ENCODE results near the gene CLDN22. TPM values are rescaled to one million over a fixed set of nuclear protein-coding genes. Genes with fewer than 3 reads are reported as not detected.

The CLDN22 gene
- total RNA-seq, 2 experiments from 2014 or later: not detected

GRCh38 chr4:183342541-183343533, 22.8 kb upstream of the CLDN22 start:
- H3K27ac Mint-ChIP-seq: no peak overlapping the region
- peaks cover 5% of the 10 kb centered on the region for H3K4me1 Mint-ChIP-seq (ENCODE audit: low read depth)
- intact Hi-C loops (cut with micrococcal nuclease): loop anchor here (5.0 kb wide), 1 partner anchor 164 kb away; the partner anchor contains the start of gene ING2
- H3K27me3 Mint-ChIP-seq (ENCODE audit: low read depth): peaks cover 20% of the 10 kb centered on the region
- H3K9me3 Mint-ChIP-seq: no peaks in the 10 kb centered on the region
- peak; percentile 12 for DNase-seq
- H3K36me3 Mint-ChIP-seq (ENCODE audit: low read depth): no peaks in the 10 kb centered on the region
- peak overlapping the region; percentile 42 for H3K4me3 Mint-ChIP-seq
- CTCF ChIA-PET: no interaction called here

- Mint-ChIP-seq H3K36me3 (ENCODE audit: low read depth) (no peaks in the 10 kb centered on the region), H3K9me3 (no peaks in the 10 kb centered on the region), H3K4me1 (ENCODE audit: low read depth) (peaks cover 4% of the 10 kb centered on the region), H3K27me3 (ENCODE audit: low read depth) (peaks cover 12% of the 10 kb centered on the region), H3K27ac (no peak overlapping the region), H3K4me3 (no peak overlapping the region)
- CTCF ChIA-PET: no interaction called here
- intact Hi-C loops (cut with micrococcal nuclease): no loop called here
- no peak for DNase-seq
Measured at GRCh38 chr4:183337833-183338232, 17.8 kb upstream of the CLDN22 start.

DNA sequence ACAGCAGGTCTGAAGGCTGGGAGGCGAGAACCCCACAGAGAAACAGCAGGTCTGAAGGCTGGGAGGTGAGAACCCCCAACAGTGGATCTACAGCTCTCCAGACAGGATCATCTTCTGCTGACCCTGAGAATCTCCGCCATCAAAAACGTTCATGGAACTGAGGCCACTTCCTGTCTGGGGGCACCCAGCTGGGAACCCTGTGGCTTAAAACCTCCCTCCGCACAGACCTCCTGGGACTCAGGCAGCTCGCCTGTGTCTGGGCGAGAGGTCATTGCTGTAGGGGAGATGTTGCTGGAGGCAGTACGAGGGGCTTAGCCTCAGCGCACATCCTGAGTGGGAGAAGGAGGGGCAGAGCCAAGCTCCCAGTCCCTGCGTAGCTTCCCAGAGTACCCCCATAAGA, 17.3 kb upstream of the CLDN22 start:
- CTCF ChIA-PET: no interaction called here
- Mint-ChIP-seq H3K36me3 (ENCODE audit: low read depth) (no peaks in the 10 kb centered on the region), H3K27ac (no peak overlapping the region), H3K4me3 (no peak overlapping the region), H3K4me1 (ENCODE audit: low read depth) (peaks cover 4% of the 10 kb centered on the region), H3K27me3 (ENCODE audit: low read depth) (peaks cover 13% of the 10 kb centered on the region), H3K9me3 (no peaks in the 10 kb centered on the region)
- no peak for DNase-seq
- intact Hi-C loops (cut with micrococcal nuclease): no loop called here

- CTCF ChIA-PET: no interaction called here
- intact Hi-C loops (cut with micrococcal nuclease): loop anchor here (1.0 to 2.0 kb wide), 2 partner anchors 14 to 71 kb away; no protein-coding TSS in a partner anchor
- Mint-ChIP-seq H3K27ac (no peak overlapping the region), H3K4me3 (no peak overlapping the region), H3K27me3 (ENCODE audit: low read depth) (peaks cover 8% of the 10 kb centered on the region), H3K36me3 (ENCODE audit: low read depth) (no peaks in the 10 kb centered on the region), H3K4me1 (ENCODE audit: low read depth) (peaks cover 4% of the 10 kb centered on the region), H3K9me3 (no peaks in the 10 kb centered on the region)
- DNase-seq: no peak
Measured at GRCh38 chr4:183335369-183335940, 15.4 kb upstream of the CLDN22 start.

DNA sequence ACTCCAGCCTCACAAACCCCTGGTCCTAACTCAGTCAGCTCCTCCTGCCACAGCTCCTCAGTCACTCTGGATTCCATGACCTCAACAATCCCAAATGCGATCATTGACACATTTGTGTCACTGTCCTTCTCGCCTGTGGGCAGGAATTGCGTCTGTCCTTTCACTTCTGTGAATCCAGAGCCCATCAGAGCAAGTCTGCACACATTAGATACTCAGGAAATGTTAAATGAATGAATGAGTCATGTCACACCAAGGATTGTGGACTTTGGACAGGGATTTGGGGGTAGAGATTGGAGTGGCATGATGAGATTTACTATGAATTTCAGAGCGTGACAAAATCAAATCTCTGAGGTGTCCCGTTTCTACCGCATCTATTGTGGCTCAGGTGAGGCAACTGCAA, 13.9 kb upstream of the CLDN22 start:
- Mint-ChIP-seq H3K36me3 (ENCODE audit: low read depth) (no peaks in the 10 kb centered on the region), H3K4me3 (no peak overlapping the region), H3K27me3 (ENCODE audit: low read depth) (peaks cover 8% of the 10 kb centered on the region), H3K9me3 (no peaks in the 10 kb centered on the region), H3K4me1 (ENCODE audit: low read depth) (peaks cover 4% of the 10 kb centered on the region), H3K27ac (no peak overlapping the region)
- intact Hi-C loops (cut with micrococcal nuclease): loop anchor here (2.0 kb wide), 1 partner anchor 73 kb away; no protein-coding TSS in a partner anchor
- no peak for DNase-seq
- CTCF ChIA-PET: no interaction called here

GRCh38 chr4:183333202-183333601, 13.1 kb upstream of the CLDN22 start:
- Mint-ChIP-seq H3K4me3 (no peak overlapping the region), H3K27me3 (ENCODE audit: low read depth) (peaks cover 8% of the 10 kb centered on the region), H3K27ac (no peak overlapping the region), H3K36me3 (ENCODE audit: low read depth) (no peaks in the 10 kb centered on the region), H3K9me3 (no peaks in the 10 kb centered on the region), H3K4me1 (ENCODE audit: low read depth) (peaks cover 4% of the 10 kb centered on the region)
- intact Hi-C loops (cut with micrococcal nuclease): no loop called here
- CTCF ChIA-PET: no interaction called here
- no peak for DNase-seq

GRCh38 chr4:183332447-183332846, 12.4 kb upstream of the CLDN22 start:
- intact Hi-C loops (cut with micrococcal nuclease): no loop called here
- H3K9me3 Mint-ChIP-seq: no peaks in the 10 kb centered on the region
- H3K4me1 Mint-ChIP-seq (ENCODE audit: low read depth): peaks cover 4% of the 10 kb centered on the region
- CTCF ChIA-PET: no interaction called here
- DNase-seq: no peak
- no peaks in the 10 kb centered on the region for H3K36me3 Mint-ChIP-seq (ENCODE audit: low read depth)
- peaks cover 8% of the 10 kb centered on the region for H3K27me3 Mint-ChIP-seq (ENCODE audit: low read depth)
- no peak overlapping the region for H3K4me3 Mint-ChIP-seq
- H3K27ac Mint-ChIP-seq: no peak overlapping the region

DNA sequence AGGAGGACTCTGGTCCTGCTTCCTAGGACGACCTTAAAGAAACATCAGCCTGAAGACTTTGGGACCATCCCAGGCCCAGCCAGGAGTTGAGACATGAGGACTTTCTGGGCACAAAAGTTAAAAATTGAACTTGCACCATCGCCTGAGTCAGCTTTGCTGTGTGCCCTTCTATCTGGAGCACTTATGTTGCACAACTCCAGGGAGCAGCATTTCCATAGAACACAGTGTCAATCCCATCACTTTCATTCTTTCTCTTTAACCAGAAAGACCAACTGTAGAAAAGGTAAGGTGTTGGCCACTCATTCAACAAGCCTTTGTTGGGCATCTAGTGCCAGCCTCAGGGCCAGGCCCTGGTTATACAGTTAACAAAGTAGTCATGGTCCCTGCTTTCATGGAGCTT, 10.8 kb upstream of the CLDN22 start:
- CTCF ChIA-PET: no interaction called here
- DNase-seq: no peak
- H3K9me3 Mint-ChIP-seq: peaks cover 5% of the 10 kb centered on the region
- no peaks in the 10 kb centered on the region for H3K36me3 Mint-ChIP-seq (ENCODE audit: low read depth)
- H3K4me1 Mint-ChIP-seq (ENCODE audit: low read depth): peaks cover 4% of the 10 kb centered on the region
- H3K27me3 Mint-ChIP-seq (ENCODE audit: low read depth): peaks cover 8% of the 10 kb centered on the region
- intact Hi-C loops (cut with micrococcal nuclease): no loop called here
- H3K27ac Mint-ChIP-seq: no peak overlapping the region
- no peak overlapping the region for H3K4me3 Mint-ChIP-seq

DNA sequence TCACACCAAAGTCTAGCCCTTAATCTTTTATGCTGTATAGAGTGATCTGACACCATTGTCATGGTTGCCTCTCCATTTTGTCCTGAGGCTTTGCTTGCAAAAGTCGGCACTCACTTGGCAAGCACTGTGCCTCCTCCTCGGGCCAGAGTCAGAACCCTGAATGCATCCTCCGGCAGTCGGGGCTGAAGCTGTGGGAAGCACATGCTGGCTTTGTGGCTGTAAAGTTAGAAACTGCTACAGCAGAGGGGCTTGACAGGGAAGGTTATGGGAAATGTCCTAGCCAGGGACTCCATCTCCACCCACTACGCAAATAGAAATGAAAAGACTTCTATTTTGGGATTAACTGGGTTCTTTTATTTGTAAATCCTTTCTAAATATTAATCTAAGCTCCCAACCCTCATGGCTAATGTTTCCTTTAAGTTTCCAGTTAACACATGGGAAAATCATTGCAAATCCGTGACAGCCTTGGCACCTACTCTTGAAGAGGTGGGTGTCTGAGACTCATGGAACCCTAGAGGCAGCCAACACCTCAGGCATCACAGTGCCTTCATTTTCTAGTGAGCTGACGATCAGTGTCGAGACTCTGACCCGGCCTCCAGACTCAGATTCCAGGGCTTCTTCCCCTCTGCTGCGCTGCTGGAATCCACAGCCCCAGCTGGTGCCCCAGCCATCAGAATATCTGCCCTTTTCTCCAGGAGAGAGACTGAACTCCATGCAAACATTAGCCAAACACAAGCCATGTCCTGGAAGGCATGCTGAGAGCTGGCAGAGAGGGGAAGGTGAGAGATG, 10.1 kb upstream of the CLDN22 start:
- Mint-ChIP-seq H3K4me3 (no peak overlapping the region), H3K4me1 (ENCODE audit: low read depth) (no peaks in the 10 kb centered on the region), H3K27ac (no peak overlapping the region), H3K36me3 (ENCODE audit: low read depth) (no peaks in the 10 kb centered on the region), H3K27me3 (ENCODE audit: low read depth) (peaks cover 8% of the 10 kb centered on the region), H3K9me3 (peaks cover 5% of the 10 kb centered on the region)
- no peak for DNase-seq
- intact Hi-C loops (cut with micrococcal nuclease): no loop called here
- CTCF ChIA-PET: interaction anchor here (0.6 kb wide), 1 partner anchor 50 kb away, joined by 4 read pairs; no protein-coding TSS in a partner anchor

- no peaks in the 10 kb centered on the region for H3K4me1 Mint-ChIP-seq (ENCODE audit: low read depth)
- H3K27ac Mint-ChIP-seq: no peak overlapping the region
- no peak overlapping the region for H3K4me3 Mint-ChIP-seq
- DNase-seq: no peak
- CTCF ChIA-PET: no interaction called here
- peaks cover 8% of the 10 kb centered on the region for H3K27me3 Mint-ChIP-seq (ENCODE audit: low read depth)
- intact Hi-C loops (cut with micrococcal nuclease): no loop called here
- no peaks in the 10 kb centered on the region for H3K36me3 Mint-ChIP-seq (ENCODE audit: low read depth)
- peaks cover 5% of the 10 kb centered on the region for H3K9me3 Mint-ChIP-seq
Measured at GRCh38 chr4:183329244-183329643, 9.2 kb upstream of the CLDN22 start.

GRCh38 chr4:183328832-183329231, 8.8 kb upstream of the CLDN22 start:
- H3K27me3 Mint-ChIP-seq (ENCODE audit: low read depth): peaks cover 5% of the 10 kb centered on the region
- no peaks in the 10 kb centered on the region for H3K4me1 Mint-ChIP-seq (ENCODE audit: low read depth)
- no peaks in the 10 kb centered on the region for H3K36me3 Mint-ChIP-seq (ENCODE audit: low read depth)
- intact Hi-C loops (cut with micrococcal nuclease): no loop called here
- no peak overlapping the region for H3K4me3 Mint-ChIP-seq
- no peak for DNase-seq
- H3K27ac Mint-ChIP-seq: no peak overlapping the region
- H3K9me3 Mint-ChIP-seq: peaks cover 5% of the 10 kb centered on the region
- CTCF ChIA-PET: no interaction called here

- Mint-ChIP-seq H3K4me3 (no peak overlapping the region), H3K27me3 (ENCODE audit: low read depth) (peaks cover under 1% of the 10 kb centered on the region), H3K36me3 (ENCODE audit: low read depth) (no peaks in the 10 kb centered on the region), H3K4me1 (ENCODE audit: low read depth) (no peaks in the 10 kb centered on the region), H3K9me3 (peaks cover 5% of the 10 kb centered on the region), H3K27ac (no peak overlapping the region)
- no peak for DNase-seq
- intact Hi-C loops (cut with micrococcal nuclease): no loop called here
- CTCF ChIA-PET: interaction anchor here (1.1 kb wide), 1 partner anchor 65 kb away, joined by 3 read pairs; no protein-coding TSS in a partner anchor
Measured at GRCh38 chr4:183327827-183328226, 7.8 kb upstream of the CLDN22 start.

Measured in activated naive CD4-positive, alpha-beta T cell treated with anti-CD3 and anti-CD28 coated beads for 36 hours (primary cell).